GM12872 (cell line): ENCODE data around the gene TMEM185A.
"Not testable (repeated sequence)": the region's sequence is repeated elsewhere in the genome, so short reads cannot be mapped to it uniquely, and the experiment has no call there.

Experiments used
- TF ChIP-seq, protein P1 (sequence below): IDR thresholded peaks from 3 replicates; pipeline ENCODE4 v1.5.1; 2011; ENCODE audit warnings: low read depth, mild to moderate bottlenecking, low read length, moderate library complexity; ENCODE audit not compliant: insufficient read depth

TMEM185A gene

DNA sequence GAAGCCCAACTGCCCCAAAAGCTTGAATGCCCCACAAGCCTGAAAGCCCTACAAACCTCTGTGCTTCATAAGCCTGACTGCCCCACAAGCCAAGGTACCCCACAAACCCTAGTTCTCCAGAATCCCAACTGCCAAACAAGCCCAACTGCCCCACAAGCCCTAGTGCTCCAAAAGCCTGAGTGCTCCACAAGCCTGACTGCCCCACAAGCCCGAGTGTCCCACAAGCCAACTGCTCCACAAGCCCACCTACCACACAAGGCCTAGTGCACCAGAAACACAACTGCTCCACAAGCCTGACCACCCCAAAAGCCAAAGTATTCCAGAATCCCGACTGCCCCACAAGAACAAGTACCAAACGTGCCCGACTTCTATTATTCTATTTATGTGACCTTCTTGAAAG, 68.2 kb downstream of the TMEM185A start:
- TF ChIP-seq, protein P1, sequence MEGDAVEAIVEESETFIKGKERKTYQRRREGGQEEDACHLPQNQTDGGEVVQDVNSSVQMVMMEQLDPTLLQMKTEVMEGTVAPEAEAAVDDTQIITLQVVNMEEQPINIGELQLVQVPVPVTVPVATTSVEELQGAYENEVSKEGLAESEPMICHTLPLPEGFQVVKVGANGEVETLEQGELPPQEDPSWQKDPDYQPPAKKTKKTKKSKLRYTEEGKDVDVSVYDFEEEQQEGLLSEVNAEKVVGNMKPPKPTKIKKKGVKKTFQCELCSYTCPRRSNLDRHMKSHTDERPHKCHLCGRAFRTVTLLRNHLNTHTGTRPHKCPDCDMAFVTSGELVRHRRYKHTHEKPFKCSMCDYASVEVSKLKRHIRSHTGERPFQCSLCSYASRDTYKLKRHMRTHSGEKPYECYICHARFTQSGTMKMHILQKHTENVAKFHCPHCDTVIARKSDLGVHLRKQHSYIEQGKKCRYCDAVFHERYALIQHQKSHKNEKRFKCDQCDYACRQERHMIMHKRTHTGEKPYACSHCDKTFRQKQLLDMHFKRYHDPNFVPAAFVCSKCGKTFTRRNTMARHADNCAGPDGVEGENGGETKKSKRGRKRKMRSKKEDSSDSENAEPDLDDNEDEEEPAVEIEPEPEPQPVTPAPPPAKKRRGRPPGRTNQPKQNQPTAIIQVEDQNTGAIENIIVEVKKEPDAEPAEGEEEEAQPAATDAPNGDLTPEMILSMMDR, result no peak

DNA sequence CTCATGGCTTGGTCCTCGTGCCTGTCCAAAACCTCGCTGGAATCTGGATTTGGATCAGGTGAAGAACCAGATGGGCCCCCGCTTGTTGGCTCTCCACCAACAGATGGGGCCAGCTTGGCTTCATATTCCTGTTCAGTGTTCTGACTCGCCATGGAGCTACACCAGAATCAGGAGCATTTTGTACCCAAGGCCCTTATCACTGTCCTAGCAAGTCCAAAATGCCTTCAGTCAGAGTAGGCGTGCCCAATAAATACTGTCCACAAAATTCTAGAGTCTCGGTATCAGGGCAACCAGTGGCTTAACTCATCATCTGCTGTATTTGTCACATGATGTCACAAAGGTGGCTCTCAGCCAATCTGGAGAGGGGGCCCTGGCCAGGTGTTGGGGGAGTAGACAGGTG, 81.9 kb downstream of the TMEM185A start, which contains the start of gene HSFX3:
Gene HSFX3 (minus strand): TSS at position 224 of the 400 bp plus-strand sequence. CDS start 72 bp downstream, at position 152.
- TF ChIP-seq, protein P1, result not testable (repeated sequence)
